K562 (cell line): ENCODE data around the gene CEP162. TPM values are rescaled to one million over a fixed set of nuclear protein-coding genes. Genes with fewer than 3 reads are reported as not detected.

ENCODE experiments used
- ARID1B ChIP-seq: fragments of 450-650 bp; IDR thresholded peaks from 2 replicates; pipeline ENCODE4 v1.6.1; 2016; ENCODE audit warnings: antibody characterized with exemption, mild to moderate bottlenecking, inconsistent platforms
- ATF4 ChIP-seq: fragments of 450-650 bp; formaldehyde crosslinking; IDR thresholded peaks from 2 replicates; pipeline ENCODE4 v1.4.0; 2022; ENCODE audit warnings: mild to moderate bottlenecking, moderate library complexity
- BACH1 ChIP-seq: fragments of 200-800 bp; sonication (Bioruptor generic); IDR thresholded peaks from 2 replicates; pipeline ENCODE4 v1.6.1; 2016; ENCODE audit warnings: missing genetic modification characterization, missing compliant biosample characterization
- CC2D1A ChIP-seq: fragments of 450-650 bp; IDR thresholded peaks from 2 replicates; pipeline ENCODE4 v1.6.1; 2017; ENCODE audit warnings: mild to moderate bottlenecking
- CTBP1 ChIP-seq: fragments of 450-650 bp; IDR thresholded peaks from 2 replicates; pipeline ENCODE4 v1.6.1; 2016; ENCODE audit warnings: borderline replicate concordance
- CXXC5 ChIP-seq: fragments of 250-450 bp; sonication (Bioruptor Pico); IDR thresholded peaks from 2 replicates; pipeline ENCODE4 v1.8.0; 2022; ENCODE audit warnings: inconsistent platforms, mild to moderate bottlenecking, moderate library complexity
- EP300 ChIP-seq: IDR thresholded peaks from 2 replicates; pipeline ENCODE4 v1.6.1; 2012; ENCODE audit warnings: low read length, improper control_type of control experiment
- FOSL1 ChIP-seq: fragments of 200-800 bp; sonication (Bioruptor generic); conservative IDR thresholded peaks from 2 replicates; pipeline ENCODE4 v1.6.1; 2016; ENCODE audit warnings: missing genetic modification characterization, missing compliant biosample characterization
- HOXB6 ChIP-seq: fragments of 250-450 bp; sonication (Bioruptor Pico); IDR thresholded peaks from 2 replicates; pipeline ENCODE4 v1.5.1; 2022; ENCODE audit warnings: mild to moderate bottlenecking, borderline replicate concordance
- MTA1 ChIP-seq: fragments of 450-650 bp; IDR thresholded peaks from 2 replicates; pipeline ENCODE4 v1.6.1; 2017; ENCODE audit warnings: borderline replicate concordance
- NFE2 ChIP-seq: IDR thresholded peaks from 2 replicates; pipeline ENCODE4 v1.6.1; 2014; ENCODE audit warnings: antibody characterized with exemption, low read depth
- NR2C2 ChIP-seq, 2 experiments: fragments of 200-800 bp in 1 of 2; sonication (Bioruptor generic) in 1 of 2; sonication (generic) in 1 of 2; formaldehyde crosslinking in 1 of 2; IDR thresholded peaks; 2 replicates each; pipeline versions ENCODE4 v1.6.1 to v1.8.0; 2016 to 2022; ENCODE audit warnings: mild to moderate bottlenecking in 1 of 2, missing compliant biosample characterization in 1 of 2, missing genetic modification characterization in 1 of 2, missing genetic modification reagents in 1 of 2
- PRDM10 ChIP-seq: fragments of 450-650 bp; IDR thresholded peaks from 2 replicates; pipeline ENCODE4 v1.6.1; 2018; ENCODE audit not compliant: partially characterized antibody
- SMARCC2 ChIP-seq: fragments of 450-650 bp; IDR thresholded peaks from 2 replicates; pipeline ENCODE4 v1.6.1; 2017; ENCODE audit warnings: antibody characterized with exemption, moderate library complexity, mild to moderate bottlenecking, low read depth
- SMARCE1 ChIP-seq: fragments of 450-650 bp; IDR thresholded peaks from 2 replicates; pipeline ENCODE4 v1.7.1; 2016; ENCODE audit warnings: mild to moderate bottlenecking
- TAL1 ChIP-seq: fragments of 450-650 bp; IDR thresholded peaks from 2 replicates; pipeline ENCODE4 v1.6.1; 2016; ENCODE audit warnings: mild to moderate bottlenecking
- TCFL5 ChIP-seq: fragments of 250-450 bp; sonication (Bioruptor Pico); conservative IDR thresholded peaks from 2 replicates; pipeline ENCODE4 v1.6.1; 2021; ENCODE audit warnings: mild to moderate bottlenecking, moderate library complexity, matching md5 sums
- TEAD1 ChIP-seq, 2 experiments: fragments of 450-650 bp in 1 of 2; sonication (generic) in 1 of 2; formaldehyde crosslinking; IDR thresholded peaks; 2 replicates each; pipeline versions ENCODE4 v1.4.0 to v1.8.0; 2020 to 2022; ENCODE audit warnings: mild to moderate bottlenecking in 2 of 2, missing genetic modification reagents in 1 of 2
- TEAD4 ChIP-seq, 2 experiments: sonication (generic) in 1 of 2; formaldehyde crosslinking in 1 of 2; IDR thresholded peaks; 2 replicates each; pipeline versions ENCODE4 v1.6.1 to v1.8.0; 2012 to 2022; ENCODE audit warnings: borderline replicate concordance in 1 of 2, inconsistent platforms in 1 of 2, low read length in 1 of 2, mild to moderate bottlenecking in 1 of 2, missing genetic modification reagents in 1 of 2
- ZBTB2 ChIP-seq: fragments of 450-650 bp; IDR thresholded peaks from 2 replicates; pipeline ENCODE4 v1.6.1; 2016; ENCODE audit warnings: antibody characterized with exemption
- ZEB2 ChIP-seq: fragments of 450-650 bp; IDR thresholded peaks from 2 replicates; pipeline ENCODE4 v1.6.1; 2016
- ZNF124 ChIP-seq: sonication (generic); formaldehyde crosslinking; IDR thresholded peaks from 2 replicates; pipeline ENCODE4 v1.8.1; 2022; ENCODE audit warnings: missing genetic modification reagents
- ZNF79 ChIP-seq: fragments of 250-450 bp; sonication (Bioruptor Pico); IDR thresholded peaks from 2 replicates; pipeline ENCODE4 v1.4.0; 2020; ENCODE audit warnings: low read depth, mild to moderate bottlenecking, moderate library complexity
- polyA plus RNA-seq, 8 experiments: library from polyadenylated mRNA; depleted of rRNA in 4 of 8; stranded (reverse) in 5 of 8; unstranded in 3 of 8; fragments of >200 nt; fragmentation: Nextera tagmentation in 2 of 8; fragmentation: Illumina TruSeq in 1 of 8; extraction: Ambion mirVana in 2 of 8; extraction: Trizol in 1 of 8; gene quantifications; 2 replicates each; pipeline versions ENCODE4 v1.2.1 to v1.2.3, GENCODE V29; 2011 to 2014; ENCODE audit warnings: inconsistent platforms in 1 of 8, missing spikeins in 1 of 8
- total RNA-seq, 7 experiments: library from RNA; depleted of rRNA in 6 of 7; stranded (reverse); fragments of >200 nt in 6 of 7; fragmentation: Illumina TruSeq in 2 of 7; extraction: Trizol in 2 of 7; gene quantifications; 2 replicates each; pipeline versions ENCODE4 v1.2.1 to v1.2.3, GENCODE V29; 2011 to 2021; ENCODE audit warnings: low replicate concordance in 1 of 7

The CEP162 gene
- total and polyA plus RNA-seq, 9 of the 15 experiments (the other 6 are each of a cell fraction or from before 2014, with no cell fraction given): 3.9 to 8.6 (median 6.7) TPM

- TF ChIP-seq ZBTB2: 0 out of 2 replicates have a peak, but pooled peaks have one; percentile 37
- peak; percentile 78 for TF ChIP-seq TEAD4 (IDR thresholded peaks at IDR 0.05; ENCODE audit: low read length)
- no peak for TF ChIP-seq TEAD4 (CRISPR knock-in tag; IDR thresholded peaks at IDR 0.05; ENCODE audit: borderline replicate concordance)
- no peak for TF ChIP-seq NR2C2 (CRISPR knock-in tag; IDR thresholded peaks at IDR 0.05)
- peak; percentile 69 for TF ChIP-seq NR2C2 (tag; IDR thresholded peaks at IDR 0.05)
- TF ChIP-seq ATF4 (CRISPR knock-in tag): no peak
- TF ChIP-seq BACH1 (tag): no peak
- peak; percentile 91 for TF ChIP-seq PRDM10
- TF ChIP-seq CC2D1A: 0 out of 2 replicates have a peak, but pooled peaks have one; percentile 26
- 0 out of 2 replicates have a peak, but pooled peaks have one; percentile 26 for TF ChIP-seq MTA1
- peak; percentile 86 for TF ChIP-seq TAL1
- TF ChIP-seq HOXB6: no peak
- peak; percentile 61 for TF ChIP-seq EP300
- peak; percentile 93 for TF ChIP-seq ARID1B
- peak; percentile 84 for TF ChIP-seq SMARCE1
- no peak for TF ChIP-seq ZNF124 (CRISPR knock-in tag)
- peak; percentile 73 for TF ChIP-seq CXXC5 (CRISPR knock-in tag)
- TF ChIP-seq ZNF79 (CRISPR knock-in tag): no peak
- TF ChIP-seq FOSL1 (tag): peak; percentile 74
- TF ChIP-seq TEAD1 (CRISPR knock-in tag; IDR thresholded peaks at IDR 0.05): peak in 1 of 2 experiments; percentile 79; a peak in 2 of 4 replicates
- TF ChIP-seq CTBP1: peak; percentile 68; the same call in 1 of the 2 replicates
- peak; percentile 13; the same call in 1 of the 2 replicates for TF ChIP-seq NFE2
- peak; percentile 65 for TF ChIP-seq ZEB2
- TF ChIP-seq TCFL5: no peak
- TF ChIP-seq SMARCC2: peak; percentile 44; the same call in 1 of the 2 replicates
Measured at GRCh38 chr6:84086545-84087429, 140.7 kb downstream of the CEP162 start (continued).
